SU-DHL-6 (cell line): ENCODE measurements around the gene NAV1.

Experiments used
- H2AFZ ChIP-seq: fragments of 200-600 bp; sonication (generic); 2 replicates; pipeline ENCODE4 v1.6.1; 2014; ENCODE audit warnings: low read depth, mild to moderate bottlenecking, moderate library complexity, mixed read lengths, antibody characterized with exemption, low read length; ENCODE audit not compliant: severe bottlenecking
- H3F3A ChIP-seq: fragments of 200-600 bp; shearing (Covaris generic); 2 replicates; pipeline ENCODE4 v1.6.0; 2016; ENCODE audit warnings: antibody characterized with exemption, mild to moderate bottlenecking; ENCODE audit not compliant: insufficient read depth
- H3K27ac ChIP-seq: fragments of 200-600 bp; sonication (generic); 2 replicates; pipeline ENCODE4 v1.5.1; 2016; ENCODE audit warnings: low read depth, mild to moderate bottlenecking, low read length, moderate library complexity, mixed read lengths
- H3K27me3 ChIP-seq: fragments of 200-600 bp; sonication (generic), shearing (Covaris generic); 2 replicates; pipeline ENCODE4 v1.6.0; 2014; ENCODE audit warnings: mild to moderate bottlenecking, low read length
- H3K36me3 ChIP-seq: fragments of 200-600 bp; sonication (generic); 2 replicates; pipeline ENCODE4 v1.6.1; 2014; ENCODE audit warnings: mild to moderate bottlenecking, low read length, mixed read lengths
- H3K4me2 ChIP-seq: fragments of 300-600, 200-600 bp; shearing (Covaris generic), sonication (generic); 2 replicates; pipeline ENCODE4 v1.6.0; 2014; ENCODE audit warnings: low read length, low read depth, mild to moderate bottlenecking; ENCODE audit not compliant: poor library complexity, severe bottlenecking
- H3K4me3 ChIP-seq: fragments of 200-600 bp; sonication (generic); 2 replicates; pipeline ENCODE4 v1.5.1; 2014; ENCODE audit warnings: antibody characterized with exemption, low read length, mild to moderate bottlenecking, mixed read lengths; ENCODE audit not compliant: insufficient read depth, poor library complexity, severe bottlenecking
- H3K79me2 ChIP-seq: fragments of 200-600 bp; sonication (generic); 2 replicates; pipeline ENCODE4 v1.6.1; 2014; ENCODE audit warnings: mild to moderate bottlenecking, low read length, moderate library complexity; ENCODE audit not compliant: insufficient read depth
- H3K9ac ChIP-seq: fragments of 200-600 bp; sonication (generic); 2 replicates; pipeline ENCODE4 v1.7.0; 2014; ENCODE audit warnings: mild to moderate bottlenecking, low read length
- H3K9me2 ChIP-seq: fragments of 200-600 bp; sonication (generic); replicated peaks from 2 replicates; pipeline ENCODE4 v1.6.1; 2014; ENCODE audit warnings: low read length; ENCODE audit not compliant: insufficient read depth
- H3K9me3 ChIP-seq: fragments of 200-600 bp; sonication (generic); 2 replicates; pipeline ENCODE4 v1.6.1; 2014; ENCODE audit warnings: low read length, mixed read lengths; ENCODE audit not compliant: insufficient read depth
- H4K20me1 ChIP-seq: fragments of 200-600 bp; sonication (generic); 2 replicates; pipeline ENCODE4 v1.6.1; 2014; ENCODE audit warnings: low read depth, mild to moderate bottlenecking, antibody characterized with exemption, low read length, moderate library complexity, mixed read lengths
- CTCF ChIP-seq: fragments of 200-600 bp; sonication (generic); IDR thresholded peaks from one replicate; pipeline ENCODE4 v1.5.1; 2017; ENCODE audit warnings: antibody characterized with exemption, mild to moderate bottlenecking, low read length, moderate library complexity; ENCODE audit not compliant: insufficient read depth, poor library complexity, severe bottlenecking
- EZH2phosphoT487 ChIP-seq: fragments of 200-600 bp; sonication (generic), shearing (Covaris generic); conservative IDR thresholded peaks from 2 replicates; pipeline ENCODE4 v1.6.1; 2018; ENCODE audit warnings: mild to moderate bottlenecking, antibody characterized with exemption, low read length, moderate library complexity, mixed read lengths

The NAV1 gene

GRCh38 chr1:201566529-201566823, 27.5 kb downstream of the NAV1 start:
- Histone ChIP-seq H3K36me3 (no peaks in the 10 kb centered on the region), H3K9me3 (no peaks in the 10 kb centered on the region), H3K27ac (no peak overlapping the region), H3K79me2 (no peaks in the 10 kb centered on the region), H3K4me3 (no peak overlapping the region), H3K4me2 (no peak overlapping the region), H3F3A (no peaks in the 10 kb centered on the region), H3K9ac (no peak overlapping the region), H3K9me2 (no peaks in the 10 kb centered on the region), H4K20me1 (no peaks in the 10 kb centered on the region), H2AFZ (no peak overlapping the region), H3K27me3 (no peaks in the 10 kb centered on the region)
- TF ChIP-seq CTCF (no peak), EZH2phosphoT487 (no peak)

GRCh38 chr1:201566933-201567801, 28.2 kb downstream of the NAV1 start:
- H3K9me3 ChIP-seq = no peaks in the 10 kb centered on the region
- no peak overlapping the region for H3K9ac ChIP-seq
- H3K36me3 ChIP-seq = no peaks in the 10 kb centered on the region
- no peaks in the 10 kb centered on the region for H3K27me3 ChIP-seq
- no peaks in the 10 kb centered on the region for H3K9me2 ChIP-seq
- H3F3A ChIP-seq = no peaks in the 10 kb centered on the region
- no peak overlapping the region for H3K27ac ChIP-seq
- no peaks in the 10 kb centered on the region for H3K79me2 ChIP-seq
- H3K4me3 ChIP-seq = no peak overlapping the region
- no peak overlapping the region for H2AFZ ChIP-seq
- no peak for TF ChIP-seq CTCF
- no peak for TF ChIP-seq EZH2phosphoT487
- H4K20me1 ChIP-seq = no peaks in the 10 kb centered on the region
- no peak overlapping the region for H3K4me2 ChIP-seq

- Histone ChIP-seq H3K9me3 (no peaks in the 10 kb centered on the region), H3K27me3 (no peaks in the 10 kb centered on the region), H3K79me2 (no peaks in the 10 kb centered on the region), H3K4me2 (no peak overlapping the region), H3K36me3 (no peaks in the 10 kb centered on the region), H3K27ac (no peak overlapping the region), H3K9ac (no peak overlapping the region), H3F3A (no peaks in the 10 kb centered on the region), H2AFZ (no peak overlapping the region), H3K9me2 (no peaks in the 10 kb centered on the region), H3K4me3 (no peak overlapping the region), H4K20me1 (no peaks in the 10 kb centered on the region)
- no peak for TF ChIP-seq CTCF
- no peak for TF ChIP-seq EZH2phosphoT487
These were observed 29.3 kb downstream of the NAV1 start for GRCh38 chr1:201568265-201568664.
